GM18505 (cell line): ENCODE data around the gene SPATA31D1.

Source experiments
- ATAC-seq: cut with Tn5 transposase; IDR thresholded peaks from one replicate; pipeline ENCODE4 v1.9.1; 2021; ENCODE audit not compliant: unreplicated experiment
- POLR2A ChIP-seq: IDR thresholded peaks from 4 replicates; pipeline ENCODE4 v1.6.1; 2011; ENCODE audit warnings: borderline replicate concordance; ENCODE audit not compliant: insufficient read depth, insufficient read length; ENCODE audit errors: extremely low read depth

The SPATA31D1 gene

DNA sequence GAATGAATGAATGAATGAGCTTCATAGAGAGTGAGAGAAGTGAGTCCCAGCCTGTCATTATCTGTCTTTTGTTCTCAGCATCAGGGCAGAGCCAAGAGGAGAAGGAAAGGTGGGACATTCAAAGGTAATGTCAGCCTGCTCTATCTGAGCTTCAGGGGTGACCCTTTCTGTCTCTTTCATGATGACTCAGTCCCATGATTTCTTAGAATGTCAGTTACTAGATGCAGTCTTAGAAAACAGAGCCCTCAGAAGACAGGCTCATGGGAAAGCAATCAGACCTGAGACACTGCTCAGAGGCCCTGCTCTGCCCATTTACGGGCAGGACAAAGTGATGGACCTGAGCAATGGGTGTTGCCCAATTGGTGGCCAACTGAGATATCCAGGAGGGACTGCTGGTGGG, 1.1 kb downstream of the SPATA31D1 start:
- no peak for TF ChIP-seq POLR2A
- ATAC-seq, result no peak

DNA sequence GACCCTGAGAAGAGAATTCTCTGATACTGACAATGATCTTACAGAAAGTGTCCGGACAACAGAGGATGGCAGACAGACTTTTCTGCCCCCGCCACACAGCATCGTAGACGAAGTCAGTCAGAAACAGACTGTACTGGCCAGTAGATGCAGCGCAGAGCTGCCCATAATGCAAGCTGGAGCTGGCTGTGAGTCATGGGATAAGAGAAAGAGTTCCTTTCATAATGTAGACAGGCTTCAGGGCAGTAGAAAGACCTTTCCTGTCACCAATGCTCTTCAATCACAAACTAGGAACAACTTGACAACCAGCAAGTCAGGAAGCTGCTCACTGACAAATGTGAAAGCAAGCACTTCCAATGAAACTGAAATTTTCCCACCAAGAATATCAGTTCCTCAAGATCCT, 5.1 kb downstream of the SPATA31D1 start:
- no peak for TF ChIP-seq POLR2A

DNA sequence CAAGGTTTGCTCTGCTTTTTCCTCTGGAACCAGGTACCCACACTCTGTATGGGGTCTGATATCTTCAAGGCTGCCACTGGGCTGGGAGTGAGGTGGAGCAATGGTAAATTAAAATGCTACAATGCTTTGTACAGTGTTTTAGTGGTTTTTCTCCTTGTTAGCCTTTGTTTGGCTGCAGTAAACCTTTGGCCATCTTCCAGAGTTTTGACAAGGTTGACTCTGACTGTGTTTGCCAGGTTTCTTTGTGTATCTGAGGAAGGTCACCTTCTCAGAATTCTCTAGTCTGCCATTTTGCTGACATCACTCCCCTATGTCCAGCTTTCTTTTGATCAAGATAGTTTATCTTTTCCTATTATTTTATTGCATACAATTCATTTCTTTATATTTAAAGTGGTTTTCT, 11.2 kb downstream of the SPATA31D1 start:
- TF ChIP-seq POLR2A, result no peak
- no peak for ATAC-seq

More for the DNA sequence above, 5.1 kb downstream of the SPATA31D1 start:
- no peak for ATAC-seq

DNA sequence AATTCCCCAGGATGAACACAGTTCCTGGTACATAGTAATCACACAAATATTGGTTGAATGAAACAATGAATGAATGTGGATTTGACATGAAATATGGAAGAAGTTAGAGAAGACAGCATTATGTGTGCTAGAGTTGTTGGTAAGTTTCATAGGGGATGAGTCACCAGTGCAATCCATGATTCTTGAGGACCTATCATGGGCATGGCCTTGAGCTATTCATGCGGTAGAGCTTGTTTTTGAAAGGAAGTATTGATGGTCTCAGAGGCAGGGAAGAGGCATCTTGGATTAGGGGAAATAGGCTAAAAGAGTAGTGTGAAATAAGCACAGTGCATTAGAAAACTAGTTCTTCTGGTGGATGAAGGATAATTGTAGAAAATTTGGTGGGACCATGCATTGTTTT, 22.1 kb downstream of the SPATA31D1 start:
- ATAC-seq, result no peak
- no peak for TF ChIP-seq POLR2A

DNA sequence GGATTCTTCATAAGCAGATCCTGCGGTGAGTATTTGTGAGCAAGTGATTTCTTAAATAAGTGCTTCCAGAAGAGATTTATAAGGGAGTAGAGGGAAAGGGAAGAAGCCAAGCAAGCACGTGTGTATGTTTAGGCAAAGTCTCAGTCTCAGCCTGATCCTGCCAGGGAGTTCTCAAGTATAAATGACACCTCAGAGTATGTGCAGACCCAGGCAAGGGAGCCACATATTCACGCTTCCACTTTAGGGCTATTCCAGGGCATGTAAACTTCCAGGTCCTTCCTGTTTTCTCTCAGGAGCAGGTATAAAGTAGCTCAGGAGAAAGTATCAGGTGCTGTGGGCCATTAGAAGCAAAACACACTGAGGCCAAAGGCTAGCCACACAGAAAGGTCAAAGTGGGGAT, 22.6 kb downstream of the SPATA31D1 start:
- no peak for ATAC-seq
- TF ChIP-seq POLR2A, result no peak

DNA sequence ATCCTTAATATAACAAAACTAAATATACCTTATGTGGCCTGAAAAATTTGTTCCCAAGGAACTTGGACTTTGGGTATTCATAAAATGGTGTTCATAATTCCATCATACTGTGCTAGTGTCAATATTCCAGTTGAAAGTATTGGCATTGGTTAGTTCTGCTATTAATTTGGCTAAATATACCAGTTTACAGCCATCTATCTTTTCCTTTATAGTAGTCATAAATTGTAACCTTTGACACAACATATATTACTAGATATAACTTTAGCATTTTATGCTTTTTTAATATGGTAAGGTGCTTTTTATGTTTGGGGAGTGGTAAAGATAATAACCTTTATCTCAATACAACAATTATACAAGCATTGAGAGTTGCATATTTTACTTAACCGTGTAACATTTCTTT, 23.7 kb downstream of the SPATA31D1 start:
- no peak for TF ChIP-seq POLR2A
- no peak for ATAC-seq

DNA sequence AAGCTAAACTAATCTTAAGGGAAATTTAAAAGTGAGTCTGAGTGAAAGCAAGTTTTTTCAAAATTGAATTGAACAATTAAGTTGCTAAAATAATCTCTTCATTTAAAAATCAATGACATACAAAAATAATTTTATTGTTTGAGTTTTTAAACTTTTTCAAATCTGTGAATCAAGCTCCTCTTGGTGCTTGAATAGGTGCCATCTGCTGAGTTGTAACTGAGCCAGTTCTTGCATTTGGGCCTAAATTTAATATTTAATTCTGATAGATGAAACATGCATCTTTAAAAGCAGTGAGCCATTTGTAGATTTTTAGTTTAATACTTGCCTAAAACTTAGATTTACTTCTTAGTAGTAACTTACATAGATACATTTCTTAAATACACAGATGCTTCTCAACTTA, 31.8 kb downstream of the SPATA31D1 start:
- TF ChIP-seq POLR2A, result no peak
- no peak for ATAC-seq

DNA sequence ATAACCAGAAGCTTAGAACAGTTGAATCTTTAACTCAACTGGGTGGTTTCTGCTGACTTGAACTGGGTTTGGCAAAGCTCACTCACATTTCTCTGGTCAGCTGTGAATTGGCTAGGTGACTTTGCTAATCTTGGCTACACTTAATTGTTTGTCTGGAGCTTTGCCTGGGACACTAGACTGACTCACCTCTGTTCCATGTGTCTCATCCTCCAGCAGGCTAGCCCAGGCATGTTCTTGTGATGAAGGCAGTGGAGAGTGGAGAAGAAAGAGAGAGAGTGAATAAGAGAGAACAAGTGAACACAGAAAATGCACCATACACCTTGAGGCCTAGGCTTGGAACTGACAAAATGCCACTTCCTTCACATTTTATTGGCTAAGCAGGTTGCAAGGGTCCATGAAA, 32.6 kb downstream of the SPATA31D1 start:
- ATAC-seq, result no peak
- no peak for TF ChIP-seq POLR2A

DNA sequence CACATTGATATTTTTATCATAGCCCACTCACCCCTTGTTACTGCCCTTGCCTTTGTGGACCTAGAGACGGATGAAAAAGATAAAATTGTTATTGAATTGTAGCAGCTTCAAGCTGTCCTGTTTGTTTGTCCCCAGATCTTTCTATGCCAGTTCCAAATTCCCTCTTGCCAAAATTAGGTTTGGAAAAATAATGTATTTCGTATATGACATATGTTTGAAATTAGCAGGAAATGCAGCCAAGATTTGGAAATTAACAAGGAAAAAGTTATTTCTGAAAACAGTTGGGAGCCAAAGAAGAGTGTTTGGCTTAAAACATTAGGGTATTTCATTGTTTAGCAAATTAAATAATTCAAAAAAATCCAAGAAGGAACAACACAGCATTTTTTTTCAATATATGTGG, 33.5 kb downstream of the SPATA31D1 start:
- no peak for TF ChIP-seq POLR2A
- ATAC-seq, result no peak

DNA sequence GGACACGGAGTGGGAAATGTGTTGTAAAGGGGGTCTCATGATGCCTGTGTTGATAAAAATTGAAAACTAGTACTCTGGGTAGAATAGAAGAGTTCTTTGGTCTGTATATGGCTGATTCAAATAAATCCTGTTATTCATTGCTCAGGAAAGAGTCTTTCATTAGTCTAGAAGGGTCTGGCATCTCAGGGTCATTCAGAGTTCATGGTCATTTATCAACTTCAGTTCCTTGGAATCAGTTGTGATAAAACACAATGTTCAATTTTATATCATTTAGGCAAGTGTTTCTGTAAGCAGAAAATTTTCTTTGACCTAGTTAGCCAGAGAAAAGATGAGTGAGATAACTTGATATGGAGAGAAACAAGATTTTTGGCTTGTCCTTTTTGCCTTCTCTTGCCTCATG, 36.3 kb downstream of the SPATA31D1 start:
- no peak for TF ChIP-seq POLR2A
- ATAC-seq, result no peak

DNA sequence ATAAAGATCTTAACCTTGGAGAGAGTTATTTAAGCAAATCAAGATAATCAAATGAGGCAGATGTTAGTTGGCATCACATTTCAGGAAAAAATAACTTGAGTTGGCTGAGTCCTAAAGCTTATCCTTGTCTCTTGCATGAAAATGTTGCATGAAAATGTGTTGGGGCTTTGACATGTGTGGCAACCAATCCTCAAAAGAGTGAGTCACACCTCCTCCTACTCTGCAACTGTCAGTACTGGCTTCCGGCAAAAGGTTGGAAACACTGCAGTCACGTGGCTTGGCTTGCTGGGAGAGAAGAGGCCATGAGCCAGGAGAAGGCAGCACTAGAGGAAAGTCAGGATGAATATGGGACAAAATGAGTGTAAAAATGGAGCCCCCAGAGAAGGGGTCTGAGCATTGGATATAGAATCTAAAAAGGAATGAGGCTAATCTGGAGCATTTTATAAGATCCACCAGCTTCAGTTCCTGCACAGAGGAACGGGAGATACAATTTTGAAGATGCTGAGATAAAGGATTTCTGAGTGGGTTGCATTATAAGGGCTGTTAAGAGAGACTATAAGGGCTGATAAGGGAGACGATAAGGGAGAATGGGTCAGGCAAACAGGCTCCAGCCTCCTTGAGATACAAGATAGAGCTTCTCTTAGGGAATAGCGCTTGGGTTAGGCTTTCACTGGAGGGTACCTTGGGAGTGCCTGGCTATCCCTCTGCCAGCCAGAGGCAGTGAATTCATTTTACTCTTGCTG, 43.1 kb downstream of the SPATA31D1 start:
- no peak for ATAC-seq
- no peak for TF ChIP-seq POLR2A

DNA sequence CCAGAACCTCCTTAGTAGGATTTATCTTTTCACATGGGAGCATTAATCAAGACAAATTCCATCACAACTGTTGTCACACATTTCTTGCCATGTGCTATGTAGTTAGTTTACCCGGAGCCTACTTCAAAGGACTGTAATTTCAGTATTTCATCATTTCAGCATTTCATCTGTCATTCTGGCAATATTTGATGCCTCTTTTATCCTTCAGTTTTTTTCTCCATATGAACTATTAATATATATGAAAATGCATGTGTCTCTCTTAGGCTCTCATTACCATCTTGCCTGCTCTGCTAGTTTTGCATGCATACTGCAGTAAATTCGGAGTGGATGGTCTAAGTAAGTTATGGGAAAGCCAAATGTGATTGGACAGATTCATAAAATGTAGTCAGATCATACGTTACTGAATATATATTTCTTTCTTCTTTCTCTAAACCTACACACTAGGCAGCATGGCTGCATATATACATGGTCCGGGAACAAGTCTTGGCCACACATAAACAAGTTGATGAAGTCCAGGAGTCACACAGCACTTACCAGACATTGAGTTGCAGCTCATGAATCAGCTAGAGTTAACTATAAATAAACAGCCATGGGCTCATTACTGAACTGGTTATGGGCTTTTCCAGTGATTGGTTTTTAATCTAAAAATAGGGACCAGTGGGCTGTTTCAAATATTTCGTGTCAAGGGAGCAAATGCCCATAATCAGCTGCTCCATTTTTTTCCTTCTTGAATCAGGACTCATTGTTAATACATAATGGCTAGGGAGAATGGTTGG, 46.6 kb downstream of the SPATA31D1 start:
- no peak for TF ChIP-seq POLR2A
- no peak for ATAC-seq

DNA sequence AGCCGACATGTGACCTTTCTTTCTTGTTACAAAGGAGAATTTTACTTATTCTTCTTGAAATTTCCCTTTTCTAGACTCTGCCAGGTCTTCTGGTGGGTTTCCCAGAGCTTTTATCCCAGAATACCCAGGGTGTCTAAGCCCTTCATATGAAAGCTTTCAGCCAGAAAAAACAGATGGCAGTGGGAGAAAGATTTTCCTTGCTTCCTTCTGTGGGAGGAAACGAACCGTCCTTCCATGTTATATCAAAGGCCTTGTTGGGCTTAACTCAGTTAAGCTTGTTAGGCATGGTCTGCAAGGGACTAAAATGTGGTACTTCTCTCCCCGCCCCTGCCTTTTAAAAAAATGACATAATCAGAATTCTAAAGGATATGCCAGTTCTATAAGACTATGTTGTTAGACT, 47.5 kb downstream of the SPATA31D1 start:
- ATAC-seq, result no peak
- no peak for TF ChIP-seq POLR2A

DNA sequence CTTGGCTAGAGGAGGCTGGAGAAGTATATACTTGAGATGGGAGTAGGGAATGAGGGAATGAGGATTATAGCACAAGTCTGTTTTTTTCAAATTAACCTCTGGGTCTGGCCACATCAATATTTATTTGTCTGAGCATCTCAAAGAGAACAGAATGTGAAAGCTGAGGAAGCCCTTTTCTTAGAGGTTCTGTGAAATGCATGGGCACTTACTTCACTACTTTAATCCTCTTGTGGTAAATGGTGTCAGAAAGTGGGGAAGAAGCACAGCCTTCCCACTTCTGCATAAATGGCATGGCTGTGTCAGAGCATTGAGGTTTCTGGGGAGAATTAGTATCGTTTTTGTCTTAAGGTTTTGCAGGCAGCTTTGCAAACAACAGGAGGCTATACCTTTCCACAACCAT, 48.6 kb downstream of the SPATA31D1 start:
- no peak for ATAC-seq
- TF ChIP-seq POLR2A, result no peak
